Head of caudate nucleus (tissue), 42 donors: Measurements from ENCODE around the gene ELP2.
"Not testable (repeated sequence)": the region's sequence is repeated elsewhere in the genome, so short reads cannot be mapped to it uniquely, and the experiment has no call there.

Source experiments
- DNase-seq, 42 donors: peaks; one replicate each; pipeline versions ENCODE4 v3.0.0 to v3.0.0-alpha.2; 2020 to 2021; ENCODE audit warnings: mixed read lengths in 7 of 42
- intact Hi-C: fragments of 100-400 bp; cut with DNase I; formaldehyde crosslinking; loops from one replicate; pipeline ENCODE4 v1.15.0; 2022

Gene ELP2

DNA sequence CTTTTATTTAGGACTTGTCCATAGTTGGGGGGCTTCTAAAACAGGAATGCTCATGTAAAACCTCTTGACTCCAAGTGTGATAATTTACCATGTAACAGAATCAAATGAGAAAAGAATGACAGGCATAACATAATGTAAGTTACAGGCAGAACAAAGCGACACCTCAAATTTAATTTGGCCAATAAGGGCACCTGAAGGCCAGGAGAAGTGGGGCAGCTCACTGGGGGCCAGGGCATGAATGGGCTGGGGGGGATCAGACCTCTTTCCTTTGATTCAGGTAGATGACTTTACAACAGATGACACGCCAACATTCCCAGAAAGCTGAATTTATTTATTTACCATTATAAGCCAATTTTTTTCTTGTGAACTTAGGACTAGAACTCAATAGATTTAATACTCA, 72.1 kb downstream of the ELP2 start:
- intact Hi-C loops = no loop called here
- no peak for DNase-seq

DNA sequence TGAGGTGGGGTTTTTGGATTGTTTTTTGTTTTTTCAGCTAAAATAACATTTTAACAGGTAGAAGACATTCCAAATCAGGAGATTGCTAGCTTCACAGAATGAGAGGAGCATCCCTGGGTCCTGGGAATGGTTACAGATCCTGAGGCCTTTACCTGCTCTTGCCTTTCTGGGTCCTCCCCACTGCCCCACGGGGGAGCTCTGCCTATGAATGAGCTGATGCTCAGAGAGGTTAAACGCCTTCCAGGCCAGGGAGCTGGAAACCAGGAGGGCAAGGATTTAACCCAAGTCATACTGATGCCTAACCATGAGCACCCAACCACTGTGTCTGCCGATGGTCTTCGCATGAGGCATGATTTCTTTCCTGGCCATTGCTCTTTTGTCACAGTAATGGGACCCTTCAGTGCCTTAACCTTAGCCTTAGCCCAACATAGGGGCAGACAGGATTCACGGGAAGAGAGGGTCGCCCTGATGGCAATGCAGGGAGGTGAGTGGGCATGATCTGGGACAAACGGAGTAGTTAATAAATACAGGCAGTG, 73.7 kb downstream of the ELP2 start:
- DNase-seq = peak in 2 of 42 donors; percentile 16 to 27
- intact Hi-C loops = no loop called here

DNA sequence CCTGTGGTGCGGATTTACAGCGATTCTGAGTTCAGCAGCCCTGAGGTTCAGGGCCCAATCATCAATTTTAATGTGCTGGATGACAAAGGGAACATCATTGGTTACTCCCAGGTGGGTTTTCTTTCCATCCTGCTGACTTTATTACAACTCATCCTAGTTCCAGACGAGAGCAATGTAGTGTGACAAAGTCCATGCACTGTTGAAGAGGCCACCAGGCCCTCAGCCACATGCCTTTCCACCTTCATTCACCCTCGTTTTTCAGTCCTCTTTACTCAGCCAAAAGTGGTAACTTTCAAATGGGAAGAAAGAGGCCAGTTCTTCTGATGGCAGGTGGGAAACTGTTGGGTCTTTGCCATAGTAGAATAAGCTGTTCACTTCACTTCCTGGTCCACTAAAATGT, 75.5 kb downstream of the ELP2 start:
- peak in 1 of 42 donors; percentile 11 for DNase-seq
- intact Hi-C loops = no loop called here

DNA sequence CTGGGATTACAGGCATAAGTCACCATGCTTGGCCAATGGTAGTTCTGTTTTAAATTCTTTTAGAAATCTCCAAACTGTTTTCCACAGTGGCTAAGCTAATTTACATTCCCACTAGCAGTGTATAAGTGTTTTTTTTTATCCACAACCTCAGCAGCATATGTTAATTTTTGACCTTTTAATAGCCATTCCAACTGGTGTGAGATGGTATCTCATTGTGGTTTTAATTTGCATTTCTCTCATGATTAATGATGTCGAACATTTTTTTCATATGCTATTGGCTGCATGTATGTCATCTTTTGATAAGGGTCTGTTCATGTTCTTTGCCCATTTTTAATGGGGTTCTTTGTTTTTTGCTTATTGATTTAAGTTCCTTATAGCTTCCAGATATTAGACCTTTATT, 77.6 kb downstream of the ELP2 start:
- intact Hi-C loops = no loop called here
- no peak for DNase-seq

DNA sequence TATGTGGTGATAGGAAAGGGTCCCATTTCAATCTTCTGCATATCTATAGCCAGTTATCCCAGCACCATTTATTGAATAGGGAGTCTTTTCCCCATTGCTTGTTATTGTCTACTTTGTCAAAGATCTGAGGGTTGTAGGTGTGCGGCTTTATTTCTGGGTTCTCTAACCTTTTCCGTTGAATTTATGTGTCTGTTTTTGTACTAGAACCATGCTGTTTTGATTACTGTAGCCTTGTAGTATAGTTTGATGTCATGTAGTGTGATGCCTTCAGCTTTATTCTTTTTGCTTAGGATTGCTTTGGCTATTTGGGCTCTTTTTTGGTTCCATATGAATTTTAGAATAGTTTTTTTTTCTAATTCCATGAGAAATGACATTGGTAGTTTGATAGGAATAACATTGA, 78.3 kb downstream of the ELP2 start:
- intact Hi-C loops, DNase-seq: not testable (repeated sequence)

DNA sequence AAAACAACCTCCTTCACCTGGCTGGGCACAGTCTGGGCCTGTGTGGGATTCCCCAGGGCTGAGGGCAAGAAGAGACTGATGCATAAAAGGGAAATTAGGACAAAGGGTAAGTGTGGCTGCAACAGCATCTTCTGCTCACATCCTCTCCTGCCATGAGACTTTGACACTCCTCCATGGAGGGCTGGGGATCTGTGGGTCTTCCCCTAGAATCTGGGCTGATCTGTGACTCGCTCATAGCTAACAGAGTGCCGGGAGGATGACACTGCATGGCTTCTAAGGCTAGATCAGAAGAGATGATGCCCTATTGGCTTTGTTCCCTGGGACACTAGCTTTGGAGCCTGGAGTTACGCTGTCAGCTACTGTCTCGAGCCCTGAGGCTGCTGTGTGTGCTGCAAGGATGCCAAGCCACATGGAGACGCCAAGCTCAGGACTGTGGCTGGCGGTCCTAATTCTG, 81.9 kb downstream of the ELP2 start:
- peak in 2 of 42 donors; percentile 6 to 32 for DNase-seq
- intact Hi-C loops = no loop called here

DNA sequence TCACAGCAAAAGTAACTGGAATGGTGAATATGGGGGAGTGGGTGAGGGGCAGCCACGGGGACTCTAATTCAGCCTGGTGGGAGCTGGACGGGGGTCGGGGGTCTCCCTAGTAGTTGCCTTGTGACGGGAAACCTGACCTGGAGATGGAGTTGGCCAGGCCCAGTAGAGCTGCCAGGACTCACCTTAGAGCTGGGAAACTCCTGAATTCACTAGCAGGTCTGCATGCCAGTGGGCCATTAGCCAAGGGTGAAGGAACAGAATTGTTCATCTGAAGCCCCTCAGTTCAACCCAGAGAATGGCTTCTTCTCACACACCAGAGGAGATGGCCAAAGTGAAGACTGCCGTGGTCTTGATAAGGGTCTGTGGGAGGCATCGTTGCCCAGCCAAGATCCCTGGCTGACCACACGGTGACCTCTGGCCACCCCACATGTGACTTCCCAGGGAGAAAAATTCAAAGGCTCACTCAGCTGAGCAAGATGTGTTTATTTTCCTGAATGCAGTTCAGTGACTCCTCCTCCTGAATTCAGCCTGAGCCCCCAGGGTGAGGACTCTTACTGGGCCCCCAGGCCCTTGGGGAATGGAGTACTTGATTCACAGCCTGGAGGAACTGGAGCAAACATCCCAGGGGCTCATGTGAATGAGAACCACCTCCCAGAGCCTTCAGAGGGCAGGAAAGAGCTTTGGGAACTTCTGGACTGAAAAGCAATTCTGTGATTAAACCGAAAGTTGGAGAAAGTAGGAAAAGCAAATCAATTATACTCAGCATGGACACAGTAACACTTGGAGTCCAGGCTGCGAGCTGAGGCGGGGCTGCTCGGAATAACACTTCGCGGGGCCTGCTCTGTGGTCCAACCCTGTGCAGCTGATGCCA, 82.8 kb downstream of the ELP2 start:
- DNase-seq = peak in 4 of 42 donors; percentile 7 to 38 (median 16)
- intact Hi-C loops = no loop called here

DNA sequence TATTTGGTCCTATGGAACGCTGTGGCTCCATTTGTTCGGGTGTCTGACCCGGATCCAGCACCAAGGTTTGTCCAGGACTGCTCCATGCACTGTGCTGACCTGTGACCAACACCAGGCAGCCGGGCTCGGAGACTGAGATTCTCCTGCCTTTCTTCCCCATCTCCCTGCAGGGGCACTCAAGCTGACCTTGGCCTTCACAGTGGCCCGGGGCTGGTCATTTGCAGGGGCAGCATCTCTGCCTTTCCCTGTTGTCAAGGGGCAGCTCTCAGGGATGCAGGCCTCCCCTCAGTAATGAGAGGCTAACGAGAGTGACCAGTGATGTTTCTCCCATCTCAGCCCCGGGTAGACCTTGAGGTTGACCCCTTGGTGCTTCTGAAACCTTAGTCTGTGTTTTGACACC, 85.1 kb downstream of the ELP2 start:
- intact Hi-C loops = no loop called here
- DNase-seq = no peak

DNA sequence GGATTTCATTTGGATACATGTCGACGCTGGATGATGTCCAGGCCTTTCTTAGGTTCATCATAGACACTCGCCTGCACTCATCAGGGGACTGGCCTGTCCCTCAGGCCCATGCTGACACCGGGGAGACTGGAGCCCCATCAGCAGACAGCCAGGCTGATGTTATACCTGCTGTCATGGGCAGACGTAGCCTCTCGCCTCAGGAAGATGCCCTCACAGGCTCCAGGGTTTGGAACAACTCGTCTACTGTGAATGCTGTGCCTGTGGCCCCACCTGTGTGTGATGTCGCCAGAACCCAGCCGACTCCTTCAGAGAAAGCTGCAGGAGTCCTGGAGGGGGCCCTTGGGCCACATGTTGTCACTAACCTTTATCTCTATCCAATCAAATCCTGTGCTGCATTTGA, 85.9 kb downstream of the ELP2 start:
- no peak for DNase-seq
- intact Hi-C loops = no loop called here

DNA sequence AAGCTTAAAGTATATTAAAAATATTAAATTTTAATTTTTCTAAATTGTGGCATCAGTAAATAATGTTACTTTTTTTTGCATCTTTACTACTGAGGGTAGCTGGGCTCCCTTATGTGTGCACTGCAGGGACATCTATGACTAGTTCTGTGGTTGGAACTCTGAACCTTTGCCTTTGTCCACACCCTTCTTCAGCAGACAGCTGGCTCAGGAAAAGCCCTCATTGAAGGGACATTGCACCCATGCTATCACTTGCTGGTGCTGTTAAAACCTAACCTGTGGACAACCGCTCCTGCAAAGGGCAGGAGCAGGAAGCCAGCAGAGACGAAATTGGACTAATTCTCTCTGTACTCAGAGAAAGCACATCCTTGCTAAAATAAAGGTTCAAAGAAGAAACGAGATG, 87.6 kb downstream of the ELP2 start:
- intact Hi-C loops = no loop called here
- no peak for DNase-seq

DNA sequence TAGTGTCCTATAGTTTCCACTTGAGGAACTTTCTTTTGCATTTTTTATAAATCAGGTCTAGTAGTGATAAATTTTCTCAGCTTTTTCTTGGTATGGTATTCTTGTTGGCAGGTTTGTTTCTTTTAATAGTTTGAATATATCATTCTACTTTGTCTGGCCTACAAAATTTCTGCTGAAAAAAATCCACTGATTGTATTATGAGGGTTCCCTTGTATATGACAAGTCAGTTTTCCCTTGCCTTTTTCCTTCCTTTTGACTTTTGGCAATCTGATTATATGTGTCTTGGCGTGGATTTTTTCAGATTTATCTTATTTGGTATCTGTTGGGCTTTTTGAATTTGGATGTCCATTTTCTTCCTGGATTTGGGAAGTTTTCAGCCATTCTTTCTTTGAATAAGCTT, 99.5 kb downstream of the ELP2 start:
- no peak for DNase-seq

More for the DNA sequence above, 99.5 kb downstream of the ELP2 start:
- intact Hi-C loops = no loop called here
